ENCODE results near the gene LDLRAD4.

The LDLRAD4 gene

DNA sequence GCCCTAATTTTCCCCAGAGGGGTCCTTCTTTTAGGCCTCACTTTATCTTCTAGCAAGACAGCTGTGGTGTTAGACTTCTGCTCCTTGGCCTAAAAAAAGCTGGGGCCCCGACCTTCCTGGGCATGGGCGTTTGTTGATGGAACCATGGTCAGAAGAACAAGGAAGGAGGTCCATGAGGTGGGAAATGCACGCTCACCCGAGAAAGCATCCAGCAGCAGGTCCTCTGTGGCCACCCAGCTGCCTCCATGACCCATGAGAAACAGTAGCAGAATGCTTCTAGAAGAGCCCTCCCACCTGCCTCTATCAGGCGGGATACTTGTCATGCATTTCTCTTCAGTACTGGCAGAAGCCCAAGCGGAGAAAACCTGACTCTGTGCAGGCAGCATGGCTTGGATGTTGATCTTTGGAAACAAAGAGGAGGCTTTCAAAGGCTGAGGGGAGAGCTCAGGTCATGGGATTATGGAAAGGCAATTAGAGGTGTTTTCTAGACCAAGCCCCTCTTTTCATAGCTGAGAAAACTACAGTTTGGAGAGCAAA is 258.7 kb downstream of the LDLRAD4 start:
- TF ChIP-seq CTCF (IDR thresholded peaks at IDR 0.05; ENCODE audit: low read depth, low read length), result no peak

GRCh38 chr18:13480571-13481255 is 262.2 kb downstream of the LDLRAD4 start:
- no peak for TF ChIP-seq CTCF (IDR thresholded peaks at IDR 0.05; ENCODE audit: low read depth, low read length)
- no peak for DNase-seq (ENCODE audit: extremely low read depth, low read depth)

More for the DNA sequence above, 258.7 kb downstream of the LDLRAD4 start:
- no peak for DNase-seq (ENCODE audit: extremely low read depth, low read depth)

DNA sequence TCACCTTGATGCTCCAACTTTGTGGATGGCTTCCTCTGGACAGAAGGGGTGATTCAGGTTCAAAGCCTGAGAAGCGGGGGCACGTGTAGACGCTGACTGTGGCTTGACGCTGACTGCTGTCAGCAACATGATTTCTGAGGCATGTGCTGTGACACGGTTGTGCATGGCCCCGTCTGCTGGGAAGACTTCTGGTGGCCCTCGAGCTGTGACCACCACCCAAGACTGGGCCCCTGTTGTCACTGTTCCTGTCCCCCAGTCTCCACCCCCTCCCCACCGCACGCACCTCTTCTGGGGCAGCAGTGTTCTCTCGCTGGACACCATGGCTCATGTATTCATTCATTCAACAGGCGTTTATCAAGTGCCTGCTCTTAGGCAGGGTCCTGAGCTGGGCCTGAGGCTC is 262.8 kb downstream of the LDLRAD4 start:
- TF ChIP-seq CTCF (IDR thresholded peaks at IDR 0.05; ENCODE audit: low read depth, low read length), result no peak
- DNase-seq (ENCODE audit: extremely low read depth, low read depth), result no peak

GRCh38 chr18:13481820-13482617 is 263.5 kb downstream of the LDLRAD4 start:
- no peak for DNase-seq (ENCODE audit: extremely low read depth, low read depth)
- TF ChIP-seq CTCF (IDR thresholded peaks at IDR 0.05; ENCODE audit: low read depth, low read length), result no peak

DNA sequence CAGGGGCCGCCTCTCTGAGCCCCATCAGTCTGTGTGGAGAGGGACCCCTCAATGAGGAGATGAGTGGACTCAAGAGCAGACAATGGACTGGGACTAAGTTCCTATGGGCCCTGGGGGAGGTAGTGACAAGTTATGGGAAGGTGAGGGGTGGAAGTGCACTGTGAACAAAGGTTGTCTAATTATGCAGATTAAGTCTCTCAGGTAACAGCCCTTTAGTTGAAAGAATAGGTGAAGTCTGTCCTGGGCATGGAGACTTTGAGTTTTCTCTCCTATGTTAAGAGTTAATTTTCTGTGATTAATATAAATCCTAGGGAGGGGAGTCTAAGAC is 264.0 kb downstream of the LDLRAD4 start:
- DNase-seq (ENCODE audit: extremely low read depth, low read depth), result no peak
- TF ChIP-seq CTCF (IDR thresholded peaks at IDR 0.05; ENCODE audit: low read depth, low read length), result no peak

DNA sequence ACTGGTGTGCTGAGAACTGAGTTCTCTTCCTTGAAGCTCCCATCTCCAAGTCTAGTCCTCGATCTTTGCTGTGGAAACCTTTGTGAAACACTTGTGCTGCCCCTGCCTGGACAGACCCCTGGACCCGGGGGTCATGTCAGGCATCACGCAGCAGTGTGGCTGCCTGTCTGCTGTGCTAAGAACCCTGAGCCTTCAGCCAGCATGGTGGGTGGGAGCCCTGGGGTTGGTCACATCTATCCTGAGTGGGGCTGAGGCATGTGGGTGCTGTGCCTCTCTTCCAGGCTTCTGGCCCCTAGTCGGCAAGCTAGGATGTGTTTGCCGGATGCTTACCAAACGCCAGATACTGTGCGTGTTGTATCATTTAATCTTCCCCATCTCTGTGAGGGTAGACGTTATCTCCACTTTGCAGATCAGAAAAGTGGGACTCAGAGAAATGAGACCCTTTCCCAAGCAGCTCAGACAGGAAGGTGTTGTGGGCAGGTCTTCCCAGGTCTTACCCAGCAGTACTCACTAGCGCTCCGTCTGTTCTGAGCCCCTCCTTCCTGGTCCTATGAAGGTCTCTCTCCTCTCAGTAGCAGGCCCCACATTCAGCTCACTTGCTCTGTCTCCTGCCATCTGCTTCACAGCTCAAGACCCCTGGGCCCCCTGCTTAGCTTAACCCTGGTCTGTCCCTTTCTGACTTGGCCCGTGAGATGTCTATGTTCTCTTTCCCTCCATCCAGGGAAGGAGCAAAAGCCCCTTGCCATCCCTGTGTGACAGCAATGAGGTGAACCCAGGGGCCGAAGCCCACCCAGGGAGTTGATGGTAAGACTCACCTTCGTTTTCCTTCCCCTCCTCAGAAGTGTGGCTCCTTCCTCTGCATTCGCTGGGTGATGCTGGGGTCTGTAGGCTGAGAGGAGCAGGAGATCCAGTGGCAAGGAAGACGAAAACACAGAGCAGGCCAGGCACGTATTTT is 265.0 kb downstream of the LDLRAD4 start:
- DNase-seq (ENCODE audit: extremely low read depth, low read depth), result no peak
- TF ChIP-seq CTCF (IDR thresholded peaks at IDR 0.05; ENCODE audit: low read depth, low read length), result no peak
